HCT116 (cell line): ENCODE results near the gene CDC42BPA. TPM values are rescaled to one million over a fixed set of nuclear protein-coding genes. Genes with fewer than 3 reads are reported as not detected.

Source experiments
- ATAC-seq: fragments of 200-7000 bp; cut with Tn5 transposase; 2 replicates; pipeline ENCODE4 v1.9.1; 2020; ENCODE audit warnings: mild to moderate bottlenecking, moderate library complexity
- BruUV-seq: library from RNA; stranded (reverse); fragments of 400-500 nt; replicated peaks from 2 replicates; lab custom pipeline; 2021; lab: Mats Ljungman, UMichigan
- CTCF ChIA-PET: fragments of 300-600 bp; sonication (Branson Sonifier 250); formaldehyde crosslinking; loops from one replicate; lab custom pipeline; 2021; ENCODE audit warnings: antibody characterized with exemption; lab: Charles Lee
- POLR2A ChIA-PET: fragments of 300-600, 350-600 bp; sonication (Branson Sonifier 250); formaldehyde crosslinking; loops from one replicate; lab custom pipeline; 2021; ENCODE audit warnings: antibody characterized with exemption; lab: Charles Lee
- RAD21 ChIA-PET, 2 experiments: fragments of 300-600 bp; sonication (Branson Sonifier 250); formaldehyde crosslinking; loops; one replicate each; lab custom pipeline; 2023; ENCODE audit warnings: low total read pairs in 2 of 2; ENCODE audit not compliant: uncharacterized antibody in 2 of 2, unreplicated experiment in 2 of 2, low non-redundant PET in 1 of 2; lab: Charles Lee
- DNase-seq: peaks from one replicate; pipeline ENCODE4 v3.0.0-alpha.2; 2010; ENCODE audit warnings: low read depth, low spot score
- H2AFZ ChIP-seq: fragments of 200-600 bp; shearing (Covaris generic), sonication (generic); 2 replicates; pipeline ENCODE4 v1.6.1; 2017; ENCODE audit warnings: low read depth, mixed run types, mixed read lengths, antibody characterized with exemption, low read length; ENCODE audit not compliant: poor library complexity, severe bottlenecking
- H3K27ac ChIP-seq: 2 replicates; pipeline ENCODE4 v1.5.1; 2012; ENCODE audit warnings: low read depth, low read length
- H3K27me3 ChIP-seq: fragments of 200-600 bp; sonication (generic); 2 replicates; pipeline ENCODE4 v1.6.1; 2016; ENCODE audit warnings: mixed run types, low read length, mixed read lengths; ENCODE audit not compliant: insufficient read depth
- H3K36me3 ChIP-seq, 2 experiments: fragments of 200-500 bp in 1 of 2; fragments of 200-600 bp in 1 of 2; sonication (Bioruptor generic) in 1 of 2; sonication (generic) in 1 of 2; 2 replicates each; pipeline versions ENCODE4 v1.5.1 to v1.6.1; 2014 to 2016; ENCODE audit warnings: low read length in 2 of 2, inconsistent platforms in 1 of 2, mixed read lengths in 1 of 2, mixed run types in 1 of 2; ENCODE audit not compliant: insufficient read depth in 2 of 2, control insufficient read depth in 1 of 2
- H3K4me1 ChIP-seq, 2 experiments: fragments of 200-600 bp in 1 of 2; sonication (generic) in 1 of 2; 2 replicates each; pipeline versions ENCODE4 v1.5.1 to v1.6.1; 2012 to 2017; ENCODE audit warnings: low read length in 2 of 2, inconsistent platforms in 1 of 2, mild to moderate bottlenecking in 1 of 2, mixed read lengths in 1 of 2, mixed run types in 1 of 2, moderate library complexity in 1 of 2; ENCODE audit not compliant: insufficient read depth in 2 of 2, control insufficient read depth in 1 of 2
- H3K4me2 ChIP-seq: fragments of 200-600 bp; sonication (generic); 2 replicates; pipeline ENCODE4 v1.6.1; 2017; ENCODE audit warnings: mixed run types, low read length, mixed read lengths
- H3K4me3 ChIP-seq, 2 experiments: fragments of 200-600 bp in 1 of 2; sonication (generic) in 1 of 2; replicated peaks in 1 of 2; 2 replicates each; pipeline ENCODE4 v1.5.1; 2011 to 2016; ENCODE audit warnings: low read length in 2 of 2, control low read depth in 1 of 2, low read depth in 1 of 2, mild to moderate bottlenecking in 1 of 2, mixed read lengths in 1 of 2, mixed run types in 1 of 2
- H3K79me2 ChIP-seq: fragments of 200-600 bp; sonication (generic); 2 replicates; pipeline ENCODE4 v1.6.1; 2017; ENCODE audit warnings: mild to moderate bottlenecking, mixed run types, low read length, moderate library complexity, mixed read lengths; ENCODE audit not compliant: insufficient read depth
- H3K9ac ChIP-seq: fragments of 200-600 bp; sonication (generic); 2 replicates; pipeline ENCODE4 v1.6.1; 2016; ENCODE audit warnings: low read length, mixed read lengths
- H3K9me2 ChIP-seq: fragments of 200-600 bp; sonication (generic), shearing (Covaris generic); 2 replicates; pipeline ENCODE4 v1.6.1; 2017; ENCODE audit warnings: mixed run types, mild to moderate bottlenecking, moderate library complexity; ENCODE audit not compliant: insufficient read depth
- H3K9me3 ChIP-seq, 2 experiments: fragments of 200-500 bp in 1 of 2; fragments of 200-600 bp in 1 of 2; sonication (Bioruptor generic) in 1 of 2; sonication (generic) in 1 of 2; 2 replicates each; pipeline ENCODE4 v1.6.1; 2014 to 2017; ENCODE audit warnings: low read length in 2 of 2, mixed read lengths in 2 of 2, inconsistent platforms in 1 of 2, low read depth in 1 of 2, mild to moderate bottlenecking in 1 of 2, mixed run types in 1 of 2, moderate library complexity in 1 of 2; ENCODE audit not compliant: control insufficient read depth in 1 of 2, insufficient read depth in 1 of 2
- H4K20me1 ChIP-seq: fragments of 200-600 bp; sonication (generic), shearing (Covaris generic); 2 replicates; pipeline ENCODE4 v1.6.1; 2017; ENCODE audit warnings: mixed run types, mild to moderate bottlenecking, moderate library complexity; ENCODE audit not compliant: insufficient read depth
- CTCF ChIP-seq, 3 experiments: fragments of 200-600 bp in 1 of 3; sonication (generic) in 1 of 3; IDR thresholded peaks in 2 of 3; conservative IDR thresholded peaks in 1 of 3; 2 replicates each; pipeline ENCODE4 v1.5.1; 2012 to 2017; ENCODE audit warnings: low read depth in 2 of 3, low read length in 2 of 3, antibody characterized with exemption in 1 of 3, borderline replicate concordance in 1 of 3, control low read depth in 1 of 3, mild to moderate bottlenecking in 1 of 3, mixed read lengths in 1 of 3, mixed run types in 1 of 3, moderate library complexity in 1 of 3; ENCODE audit not compliant: insufficient read depth in 1 of 3
- EZH2 ChIP-seq: fragments of 200-600 bp; sonication (generic); IDR thresholded peaks from 2 replicates; pipeline ENCODE4 v1.6.1; 2017; ENCODE audit warnings: antibody characterized with exemption, mixed run types
- EZH2phosphoT487 ChIP-seq: fragments of 200-600 bp; IDR thresholded peaks from 2 replicates; pipeline ENCODE4 v1.6.1; 2018; ENCODE audit warnings: antibody characterized with exemption, borderline replicate concordance
- intact Hi-C: fragments of 100-400 bp; cut with micrococcal nuclease; formaldehyde crosslinking; loops from 2 replicates; pipeline ENCODE4 v1.10.0; 2022
- total RNA-seq: library from RNA; stranded (reverse); gene quantifications from one replicate; pipeline ENCODE4 v1.2.1, GENCODE V29; 2021; ENCODE audit not compliant: unreplicated experiment

CDC42BPA gene
- total RNA-seq, 1 experiment from 2014 or later: 44.0 TPM

GRCh38 chr1:227260433-227260832 is 57.9 kb downstream of the CDC42BPA start:
- TF ChIP-seq EZH2phosphoT487: no peak
- Histone ChIP-seq H3K4me1 (peaks cover 7 to 13% of the 10 kb centered on the region in 2 experiments), H3K36me3 (no peaks in the 10 kb centered on the region), H3K27ac (no peak overlapping the region), H2AFZ (no peak overlapping the region), H4K20me1 (no peaks in the 10 kb centered on the region; the same call in 1 of the 2 replicates), H3K4me3 (no peak overlapping the region), H3K27me3 (no peaks in the 10 kb centered on the region), H3K9me2 (no peaks in the 10 kb centered on the region), H3K9ac (no peak overlapping the region), H3K79me2 (peaks cover 92% of the 10 kb centered on the region), H3K9me3 (no peaks in the 10 kb centered on the region), H3K4me2 (no peak overlapping the region)
- DNase-seq (no peak), ATAC-seq (no peak)
- intact Hi-C loops: no loop called here
- BruUV-seq: no TSS peak
- CTCF ChIA-PET: interaction anchor here (1.2 kb wide), 1 partner anchor 11 kb away, joined by 3 read pairs; no protein-coding TSS in a partner anchor
- RAD21 ChIA-PET: no interaction called here
- POLR2A ChIA-PET: no interaction called here

GRCh38 chr1:227257964-227258363 is 60.3 kb downstream of the CDC42BPA start:
- no peak overlapping the region for H3K9ac ChIP-seq
- H3K9me2 ChIP-seq: no peaks in the 10 kb centered on the region
- intact Hi-C loops: loop anchor here (5.0 kb wide), 1 partner anchor 59 kb away; the partner anchor contains the start of gene CDC42BPA
- no peaks in the 10 kb centered on the region for H3K9me3 ChIP-seq
- no peak for DNase-seq
- peak overlapping the region; percentile 48 for H3K4me2 ChIP-seq
- BruUV-seq: no TSS peak
- ChIA-PET POLR2A (interaction anchor here (0.8 kb wide), 1 partner anchor 16 kb away, joined by 4 read pairs; no protein-coding TSS in a partner anchor), CTCF (interaction anchor here (0.7 to 1.8 kb wide), 5 partner anchors 9 to 138 kb away, joined by 3 to 14 read pairs (median 3); no protein-coding TSS in a partner anchor), RAD21 (no interaction called here)
- H3K36me3 ChIP-seq: no peaks in the 10 kb centered on the region
- peaks cover 7 to 17% of the 10 kb centered on the region in 2 experiments for H3K4me1 ChIP-seq
- H3K79me2 ChIP-seq: peaks cover 91% of the 10 kb centered on the region
- peaks cover 3% of the 10 kb centered on the region; the same call in 1 of the 2 replicates for H4K20me1 ChIP-seq
- ATAC-seq: peak; percentile 97
- H3K27me3 ChIP-seq: no peaks in the 10 kb centered on the region
- no peak overlapping the region for H3K4me3 ChIP-seq
- no peak overlapping the region for H3K27ac ChIP-seq
- TF ChIP-seq CTCF (IDR thresholded peaks at IDR 0.05 in 2 of 3, conservative IDR thresholded peaks at IDR 0.05 in 1 of 3; ENCODE audit: borderline replicate concordance in 1 of 3, insufficient read depth in 1 of 3, low read depth in 2 of 3, low read length in 2 of 3) (peak in 2 of 3 experiments; percentile 46 to 56; a peak in 4 of 6 replicates), EZH2 (no peak)
- no peak overlapping the region for H2AFZ ChIP-seq
